SKM-1 (cell line): ENCODE measurements around the gene TANGO2.

Experiments used
- DNase-seq: peaks from one replicate; lab custom pipeline; 2025; ENCODE audit not compliant: unreplicated experiment; lab: John Stamatoyannopoulos, UW

TANGO2 gene

DNA sequence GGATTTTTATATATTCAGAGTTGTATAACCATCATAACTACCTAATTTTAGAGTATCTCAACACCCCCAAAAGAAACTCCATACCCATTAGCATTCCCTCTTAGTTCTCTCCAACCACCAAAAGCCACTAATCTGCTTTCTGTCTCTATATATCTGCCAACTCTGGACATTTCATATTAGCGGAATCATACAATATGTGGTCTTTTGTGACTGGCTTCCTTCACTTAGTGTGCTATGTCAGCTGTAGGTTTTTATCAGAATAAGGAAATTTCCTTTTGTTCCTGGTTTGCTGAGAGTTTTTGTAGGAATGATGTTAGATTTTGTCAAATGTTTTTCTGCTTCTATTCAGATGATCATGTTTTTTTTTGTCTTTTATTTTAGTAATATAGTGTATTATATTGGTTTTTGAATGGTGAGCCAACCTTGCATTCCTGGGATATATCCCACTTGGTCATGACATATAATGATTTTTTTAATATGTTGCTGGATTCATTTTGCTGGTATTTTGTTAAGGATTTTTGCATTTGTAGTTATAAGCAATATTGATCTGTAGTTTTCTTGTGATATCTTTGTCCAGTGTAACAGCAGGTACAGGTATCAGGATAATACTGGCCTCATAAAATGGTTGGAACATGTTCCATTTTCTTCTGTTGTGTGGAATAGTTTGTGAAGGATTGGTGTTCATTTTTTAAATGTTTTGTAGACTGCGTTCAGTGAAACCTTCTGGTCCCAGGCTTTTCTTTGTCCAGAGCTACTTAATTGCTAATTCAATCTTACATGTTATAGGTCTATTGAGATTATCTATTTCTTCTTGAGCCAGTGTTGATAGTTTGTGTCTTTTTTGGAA, 75.9 kb downstream of the TANGO2 start:
- no peak for DNase-seq

DNA sequence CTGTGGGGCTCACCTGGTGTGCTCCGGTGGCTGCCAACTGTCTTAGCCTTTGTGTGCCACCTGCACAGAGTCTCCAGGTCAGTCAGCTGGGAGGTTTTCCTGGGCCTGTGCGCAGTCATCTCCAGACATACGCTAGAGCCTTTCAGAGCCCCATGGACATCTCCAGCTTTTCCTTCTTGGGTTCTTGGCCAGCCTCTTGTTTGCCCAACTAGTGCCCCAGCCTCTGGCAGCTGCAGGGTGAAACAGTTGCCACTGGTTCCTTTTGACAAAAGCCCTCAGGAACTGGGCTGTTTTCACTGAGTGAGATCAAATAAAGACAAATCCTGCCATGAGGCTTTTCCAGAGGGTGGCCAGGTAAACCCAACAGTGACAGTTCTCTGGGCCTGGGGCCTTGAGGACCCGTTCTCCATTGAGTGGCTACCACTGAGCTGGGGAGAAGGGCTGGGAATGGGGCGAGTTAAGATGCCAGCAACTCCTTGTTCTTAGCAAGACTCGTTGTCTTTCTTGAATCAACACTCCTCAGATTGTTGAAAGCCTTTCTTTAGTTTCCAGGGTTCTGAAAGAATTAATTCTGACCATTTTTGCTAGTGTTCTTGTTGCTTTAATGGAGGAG, 78.3 kb downstream of the TANGO2 start:
- DNase-seq = no peak

DNA sequence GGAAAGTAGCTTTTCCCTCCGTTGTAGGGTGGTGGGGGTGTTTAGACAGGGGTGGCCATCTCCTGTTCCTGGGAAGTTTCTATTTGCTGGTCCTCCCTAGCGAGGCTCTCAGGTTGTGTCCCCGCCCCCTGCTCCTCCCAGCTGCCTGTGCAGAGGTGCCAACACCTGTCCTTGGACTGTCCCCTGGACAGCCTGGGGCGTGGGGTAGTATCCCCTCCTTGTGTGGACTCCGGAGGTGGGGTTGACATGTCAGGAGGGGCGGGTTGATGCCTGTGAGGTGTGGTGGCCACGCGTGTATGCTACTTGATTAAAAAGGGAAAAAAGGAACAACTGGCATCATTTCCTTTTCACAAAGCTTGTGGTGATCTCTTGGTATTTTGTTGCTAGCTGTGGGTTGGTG, 80.7 kb downstream of the TANGO2 start:
- DNase-seq = no peak

DNA sequence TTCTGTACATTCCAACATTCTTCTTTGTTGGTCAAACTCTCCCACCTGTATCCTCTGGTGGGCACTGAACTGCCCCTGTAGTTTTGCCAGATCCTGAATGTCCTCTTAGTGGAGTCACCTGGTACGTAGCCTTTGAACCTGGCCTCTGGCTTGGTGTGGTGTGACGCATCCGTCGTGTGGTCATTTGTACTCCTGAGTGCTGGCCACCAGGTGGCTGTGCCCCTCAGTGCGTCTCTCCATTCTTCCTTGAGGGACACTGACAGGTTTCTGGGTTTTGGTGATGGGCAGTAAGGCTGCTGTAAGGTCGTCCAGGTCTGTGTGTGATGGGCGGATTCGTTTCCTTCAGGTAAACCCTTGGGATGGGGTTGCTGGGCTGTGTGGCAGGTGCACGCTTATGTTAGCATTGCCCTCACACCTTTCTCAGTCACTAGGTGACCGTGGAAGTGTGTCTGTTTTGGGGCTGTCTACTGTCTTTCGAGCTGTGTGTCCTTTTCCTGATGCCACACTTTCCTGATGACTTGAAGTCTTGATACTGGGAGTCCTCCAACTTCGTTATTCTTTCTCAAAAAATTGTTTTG, 81.4 kb downstream of the TANGO2 start:
- DNase-seq = no peak

DNA sequence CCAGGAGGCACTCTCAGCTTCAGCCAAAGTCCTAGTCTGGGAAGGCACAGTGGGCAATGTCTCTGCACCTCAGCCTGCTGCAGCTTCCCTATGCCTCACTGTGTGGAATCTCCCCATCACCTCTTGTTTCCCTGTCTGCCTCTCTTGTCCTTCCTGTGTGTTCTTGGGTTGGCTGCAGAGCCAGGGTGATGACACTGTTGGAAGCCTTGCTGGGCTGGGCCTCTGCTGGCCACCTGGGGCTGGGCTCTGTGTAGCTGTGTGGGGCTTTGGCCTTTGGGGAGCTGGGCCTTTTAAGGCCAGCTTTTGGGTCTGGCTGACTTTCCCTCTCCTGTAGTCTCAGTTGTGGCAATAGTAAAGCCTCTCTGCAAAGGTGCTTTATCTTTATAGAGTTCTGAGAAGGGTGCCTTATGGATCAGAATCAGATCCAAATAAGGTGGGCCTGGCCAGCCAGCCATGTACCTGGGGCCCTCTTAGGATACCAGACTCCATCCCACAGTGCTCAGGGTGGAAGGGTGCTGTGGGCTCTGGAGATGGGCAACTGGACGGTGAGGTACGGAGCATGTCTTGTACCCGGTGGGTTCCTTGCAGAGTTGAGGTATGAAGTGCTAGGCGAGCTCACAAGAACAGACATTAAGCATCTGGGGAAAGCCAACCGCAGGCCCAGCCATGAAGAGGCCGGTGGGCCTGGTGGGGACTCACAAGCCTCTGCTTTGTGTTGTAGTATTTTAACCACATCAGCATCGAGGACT, 84.7 kb downstream of the TANGO2 start:
- no peak for DNase-seq

DNA sequence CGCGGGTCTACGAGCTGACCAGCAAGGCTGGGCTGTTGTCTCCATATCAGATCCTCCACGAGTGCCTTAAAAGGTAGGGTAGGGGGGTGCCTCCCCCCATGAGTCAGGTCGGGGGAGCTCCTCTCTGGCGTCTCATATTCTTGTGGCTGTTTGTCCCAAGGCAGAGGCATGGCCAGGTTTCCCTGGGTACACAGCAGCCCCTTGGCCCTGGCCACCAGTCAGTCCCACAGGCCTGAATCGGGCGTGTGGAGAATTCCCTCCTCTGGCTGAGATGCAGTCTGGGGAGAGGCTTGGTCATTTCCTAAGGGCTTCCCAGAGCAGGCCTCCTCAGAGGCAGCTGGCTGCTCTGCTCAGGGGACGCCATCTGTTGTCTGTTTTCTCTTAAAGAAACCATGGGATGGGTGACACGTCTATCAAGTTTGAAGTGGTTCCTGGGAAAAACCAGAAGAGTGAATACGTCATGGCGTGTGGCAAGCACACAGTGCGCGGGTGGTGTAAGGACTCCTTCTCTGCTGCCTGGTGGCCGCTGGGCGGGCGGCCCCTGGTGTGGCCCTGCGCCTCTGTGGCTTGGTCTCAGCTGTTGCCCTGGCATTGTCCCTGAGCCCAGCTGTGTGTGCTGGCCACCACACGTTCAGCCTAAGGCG, 85.4 kb downstream of the TANGO2 start:
- no peak for DNase-seq

DNA sequence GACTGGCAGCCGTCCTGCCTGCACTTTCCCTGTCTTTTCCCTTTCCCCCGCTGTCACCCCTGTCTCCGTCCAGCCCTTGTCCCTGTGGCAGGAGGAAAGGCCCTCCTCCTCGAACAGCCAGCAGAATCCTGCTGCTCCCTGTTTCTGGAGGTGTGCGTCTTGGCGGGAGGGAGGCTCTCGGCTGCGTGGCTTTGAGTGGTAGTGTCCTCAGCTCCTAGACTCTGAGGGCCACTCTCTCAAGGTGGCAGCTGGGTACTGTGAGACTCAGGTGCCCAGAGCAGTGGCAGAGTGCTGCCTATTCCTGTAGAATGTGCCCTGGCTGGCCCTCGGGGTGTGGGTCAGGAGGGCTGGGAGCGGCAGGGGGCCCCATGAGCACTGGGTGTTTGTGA, 85.9 kb downstream of the TANGO2 start:
- no peak for DNase-seq

DNA sequence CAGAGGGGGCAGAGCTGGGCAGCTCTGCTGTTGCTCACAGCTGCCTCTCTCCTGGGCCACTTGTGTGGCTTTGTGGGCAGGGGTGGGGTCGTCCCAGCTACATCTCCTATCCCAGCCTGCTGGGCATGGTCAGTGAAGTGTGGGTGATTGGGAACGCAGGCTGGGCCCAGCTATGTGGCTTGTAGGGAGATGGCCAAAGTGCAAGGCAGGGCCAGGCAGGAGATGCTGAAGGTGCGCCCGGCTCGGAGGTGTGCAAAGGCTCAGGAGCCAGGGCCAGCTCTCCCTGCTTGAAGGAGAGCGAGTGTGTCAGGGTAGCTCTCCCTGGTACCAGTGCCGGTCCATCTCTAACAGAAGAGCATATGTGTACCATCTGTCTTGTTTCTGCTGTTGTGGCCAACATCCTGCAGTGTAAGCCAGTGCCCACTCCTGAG, 86.6 kb downstream of the TANGO2 start:
- no peak for DNase-seq

DNA sequence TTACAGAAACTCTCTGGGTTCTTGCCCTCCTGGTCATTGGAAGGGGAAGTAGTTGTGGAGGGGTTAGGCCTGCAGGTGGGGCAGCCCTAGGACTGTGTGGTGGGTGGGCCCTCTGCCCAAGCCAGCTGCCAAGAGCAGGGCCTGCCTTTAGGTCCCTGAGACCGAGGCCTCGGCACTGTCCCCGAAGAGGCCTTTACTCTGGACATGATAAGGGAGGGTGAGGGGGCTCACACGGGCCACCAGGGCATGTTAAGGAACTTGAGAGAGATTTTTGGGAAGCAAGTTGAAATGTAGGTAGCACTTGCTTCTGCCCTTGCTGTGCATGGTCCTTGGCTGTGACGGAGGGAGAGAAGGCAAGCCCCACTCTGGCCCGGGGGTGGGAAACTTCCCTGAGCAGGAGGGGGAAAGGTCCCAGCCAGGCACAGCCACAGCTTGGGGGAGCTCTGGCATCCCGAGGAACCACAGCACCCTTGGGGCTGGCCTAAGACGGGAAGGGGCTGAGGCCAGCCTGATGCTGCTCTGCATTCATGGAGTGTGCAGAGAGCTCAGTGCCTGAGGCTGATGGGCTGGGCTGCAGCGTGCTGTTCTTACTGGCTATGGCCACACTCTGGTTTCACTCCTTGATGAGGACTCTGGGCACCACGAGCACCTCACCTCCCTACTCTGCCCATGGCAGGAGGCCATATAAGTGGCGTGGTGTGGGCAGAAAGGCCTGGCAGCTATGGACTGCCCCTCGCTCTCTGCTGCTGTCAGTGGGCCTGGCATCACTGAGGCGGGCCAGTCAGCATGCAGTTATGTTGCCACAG, 87.2 kb downstream of the TANGO2 start:
- no peak for DNase-seq

DNA sequence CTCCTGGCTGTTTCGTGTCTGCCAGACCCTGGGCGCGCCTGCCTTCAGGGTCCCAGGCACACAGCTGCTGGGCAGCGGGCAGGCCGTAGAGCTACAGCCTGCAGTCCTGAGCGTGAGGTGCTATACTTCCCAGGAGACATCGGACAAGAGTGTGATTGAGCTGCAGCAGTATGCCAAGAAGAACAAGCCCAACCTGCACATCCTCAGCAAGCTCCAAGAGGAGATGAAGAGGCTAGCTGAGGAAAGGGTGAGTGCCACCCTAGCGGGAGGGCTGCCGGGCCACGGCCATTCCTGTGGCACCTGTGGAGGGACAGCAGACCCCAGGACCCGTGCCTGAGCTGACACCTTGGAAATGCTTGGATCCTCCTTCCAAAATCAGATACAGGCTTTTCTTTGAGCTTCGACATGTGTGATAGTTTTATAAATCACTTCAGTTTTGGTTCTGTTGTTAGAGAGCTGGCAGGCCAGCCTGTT, 87.9 kb downstream of the TANGO2 start:
- no peak for DNase-seq

DNA sequence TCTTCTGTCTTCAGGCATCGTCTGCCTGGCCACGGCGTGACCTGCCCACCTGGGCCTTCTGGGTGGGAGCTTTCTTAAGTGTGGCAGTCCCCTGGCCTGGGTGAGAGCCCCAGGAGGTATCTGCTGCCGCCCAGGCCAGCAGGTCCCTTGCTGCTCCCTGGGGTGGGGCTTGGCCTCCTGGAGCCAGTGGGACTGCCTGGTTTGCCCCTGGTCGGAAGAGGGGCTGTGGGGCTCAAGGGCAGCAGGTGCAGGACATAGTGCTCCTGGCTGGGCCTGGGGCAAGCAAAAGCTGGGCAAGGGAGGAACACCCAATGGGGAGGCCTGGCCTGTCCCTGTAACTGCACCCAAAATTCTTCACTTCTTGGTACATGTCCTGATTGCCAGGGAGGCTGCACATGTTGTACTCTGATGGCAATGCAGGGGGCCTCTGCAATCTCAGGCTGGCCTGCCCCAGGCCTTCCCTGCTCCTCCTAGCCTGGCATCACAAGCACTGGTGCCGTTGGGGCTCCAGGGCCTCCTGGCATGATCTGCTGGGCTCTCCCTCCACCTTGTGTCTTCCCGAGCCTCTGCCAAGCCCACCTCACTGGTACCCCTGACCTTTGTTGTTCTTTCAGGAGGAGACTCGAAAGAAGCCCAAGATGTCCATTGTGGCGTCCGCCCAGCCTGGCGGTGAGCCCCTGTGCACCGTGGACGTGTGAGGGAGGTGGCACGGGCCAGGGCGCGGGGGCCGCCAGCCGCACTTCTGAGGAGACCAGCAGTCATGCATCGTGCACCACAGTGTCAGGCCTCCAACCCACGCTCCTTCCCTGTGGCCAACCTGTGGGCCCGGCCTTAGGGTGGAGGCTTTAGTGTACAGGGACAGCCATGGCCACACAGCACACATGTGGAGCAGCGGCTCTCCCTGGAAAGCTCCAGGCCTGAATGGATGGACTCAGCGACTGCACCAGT, 88.8 kb downstream of the TANGO2 start:
- DNase-seq = no peak

DNA sequence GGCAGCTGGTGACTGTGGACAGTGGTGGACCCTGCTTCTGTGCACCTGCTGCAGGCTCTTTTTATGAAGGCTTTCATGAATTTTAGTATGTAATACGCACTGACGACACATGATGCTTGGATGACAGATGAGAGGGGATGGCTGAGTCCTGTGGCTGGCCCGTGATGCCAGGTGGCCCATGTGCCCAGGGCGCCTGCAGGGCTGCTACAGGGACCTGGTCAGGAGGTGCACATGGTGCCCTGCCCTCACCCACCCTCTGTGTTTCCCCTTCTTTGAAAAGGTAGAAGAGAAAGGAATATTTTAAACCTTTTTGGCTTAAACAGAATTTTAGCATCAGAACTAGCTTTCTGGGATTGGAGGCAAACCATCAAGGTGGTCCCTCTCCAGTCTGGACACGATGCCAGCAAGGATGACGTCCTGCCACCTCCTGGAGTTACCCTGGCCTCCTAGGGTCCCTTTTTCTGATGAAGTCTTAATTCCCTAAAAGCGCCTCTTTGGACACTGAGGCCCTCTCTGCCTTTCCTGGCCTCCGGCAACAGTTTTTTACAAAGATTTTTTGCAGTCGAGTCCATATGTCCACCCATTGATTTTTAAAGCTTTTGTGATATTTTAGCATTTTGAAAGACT, 89.6 kb downstream of the TANGO2 start:
- no peak for DNase-seq

DNA sequence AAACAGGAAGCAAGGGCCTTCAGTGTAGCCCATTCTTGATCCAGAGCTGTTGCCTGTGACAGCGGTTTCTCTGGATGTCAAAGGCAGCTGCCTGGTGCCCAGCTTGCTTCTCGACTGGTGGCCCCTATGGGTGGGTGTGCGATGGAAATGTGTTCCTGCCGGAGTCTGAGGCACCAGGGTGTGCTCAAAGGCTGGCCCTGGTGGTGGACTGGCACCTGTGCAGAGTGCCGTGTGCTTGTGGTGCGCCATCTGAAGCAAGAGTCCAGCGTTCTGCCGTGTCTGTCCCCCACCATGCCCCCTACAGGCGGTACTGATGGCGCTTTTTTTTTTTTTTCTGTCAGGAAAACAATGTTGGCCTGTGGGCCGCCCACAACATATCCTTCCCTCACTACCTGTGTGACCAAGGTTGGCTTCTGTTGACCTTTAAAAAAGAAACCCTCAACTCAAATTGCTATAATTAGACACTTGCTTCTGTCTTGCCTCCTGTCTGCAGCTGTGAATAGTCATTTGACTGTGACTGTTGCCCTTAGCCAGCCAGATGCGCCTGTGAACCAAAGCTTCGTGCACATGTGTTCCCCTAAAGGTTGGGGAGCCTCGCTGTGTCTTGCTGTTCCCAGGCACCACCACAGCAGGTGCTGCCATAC, 90.3 kb downstream of the TANGO2 start:
- DNase-seq = no peak

DNA sequence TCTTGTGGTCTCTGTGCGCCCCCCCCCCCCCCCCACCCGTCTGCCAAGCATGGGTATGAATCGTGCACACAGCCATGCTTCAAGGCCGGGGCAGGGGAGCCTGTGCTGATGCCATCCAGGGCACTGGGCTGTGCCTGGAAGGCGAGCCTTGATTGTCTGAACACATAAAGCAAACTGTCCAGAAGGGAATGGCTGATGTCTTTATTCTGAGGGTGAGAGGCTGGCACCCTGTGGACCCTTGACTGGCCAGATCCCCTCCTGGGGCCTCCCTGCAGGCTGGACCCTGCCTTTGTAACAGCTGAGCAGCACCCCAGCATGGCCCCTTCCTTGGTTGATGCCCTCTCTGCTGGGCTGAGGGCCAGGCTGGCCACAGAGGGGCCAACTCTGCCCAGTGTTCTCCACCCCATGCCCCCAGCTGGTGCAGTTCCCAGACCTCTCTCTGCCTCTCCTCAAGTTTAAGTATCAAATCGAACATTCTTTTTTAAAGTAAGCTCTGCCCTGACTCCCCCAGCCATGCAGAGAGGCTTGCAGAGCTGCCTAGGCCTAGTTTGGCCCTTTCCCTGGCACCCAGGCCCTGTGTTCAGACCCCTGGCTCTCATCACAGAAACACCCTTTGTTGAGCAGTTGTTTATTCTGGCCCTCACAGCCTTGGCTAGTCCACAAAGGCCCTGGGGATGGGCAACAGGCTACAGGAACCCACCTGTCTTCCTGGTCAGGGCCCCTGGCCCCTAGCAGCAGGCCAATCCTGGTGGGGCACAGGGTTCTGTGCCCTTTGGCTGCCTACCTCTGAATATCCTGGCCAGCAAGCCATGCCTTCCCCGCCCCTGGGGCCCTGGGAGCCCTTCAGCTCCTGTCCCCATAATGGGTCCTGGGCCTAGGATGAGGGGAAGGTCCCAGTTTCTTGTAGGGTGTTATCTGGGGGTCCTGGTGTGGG, 91.0 kb downstream of the TANGO2 start:
- DNase-seq = no peak

DNA sequence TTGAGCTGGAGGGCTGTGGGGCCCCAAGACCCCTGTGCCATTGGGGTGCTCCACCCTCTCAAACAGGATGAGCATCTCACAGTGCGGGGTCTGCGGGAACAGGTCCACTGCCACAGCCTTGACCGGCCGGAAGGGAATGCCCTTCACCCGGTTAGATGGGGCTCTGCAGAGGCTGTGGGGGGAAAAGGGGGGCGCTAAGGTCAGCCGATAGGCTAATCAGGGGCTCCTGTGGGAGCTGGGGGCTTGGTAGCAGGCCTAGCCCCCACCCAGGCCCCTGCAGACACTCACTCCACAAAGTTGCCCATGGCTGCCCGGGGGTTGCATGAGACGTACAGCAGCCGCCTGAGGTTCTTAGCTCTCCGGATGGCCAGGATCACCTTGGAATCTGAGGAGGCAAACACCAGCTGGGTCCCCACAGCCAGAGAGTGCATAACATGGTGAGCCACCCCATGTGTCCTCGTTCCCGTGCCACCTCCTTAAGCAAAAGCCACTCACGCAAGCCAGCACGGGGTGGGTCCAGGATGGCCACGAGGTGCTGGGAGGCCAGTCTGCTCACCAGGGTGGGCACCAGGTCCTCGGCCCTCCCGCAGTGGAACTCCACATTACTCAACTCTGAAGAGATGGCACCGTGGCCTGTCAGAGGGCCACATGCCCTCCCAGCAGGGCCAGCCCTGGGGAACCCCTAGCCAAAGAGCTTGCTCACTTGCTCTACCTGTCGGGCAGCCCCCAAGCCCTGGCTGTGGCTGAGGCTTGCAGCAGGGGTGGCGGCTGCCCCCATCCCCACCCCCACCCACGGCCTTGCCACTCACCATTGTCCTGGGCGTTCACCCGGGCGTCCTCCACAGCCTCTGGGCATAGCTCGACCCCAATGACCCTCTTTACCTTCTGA, 92.0 kb downstream of the TANGO2 start:
- DNase-seq = no peak
